H1 (cell line): Measurements from ENCODE around the gene SUPT4H1. TPM values are rescaled to one million over a fixed set of nuclear protein-coding genes. Genes with fewer than 3 reads are reported as not detected.

Experiments used
- ASH2L ChIP-seq: fragments of 200-600, 300-600 bp; sonication (generic); IDR thresholded peaks from one replicate; pipeline ENCODE4 v1.7.1; 2017; ENCODE audit warnings: low read length
- ATF3 ChIP-seq: IDR thresholded peaks from 2 replicates; pipeline ENCODE4 v1.6.1; 2011; ENCODE audit warnings: low read depth, mild to moderate bottlenecking, low read length; ENCODE audit not compliant: insufficient read depth
- CTCF ChIP-seq, 3 experiments: IDR thresholded peaks; 1 replicate in 2 of 3; 2 replicates in 1 of 3; pipeline versions ENCODE4 v1.5.1 to v1.6.1; 2011; ENCODE audit warnings: low read length in 3 of 3, mild to moderate bottlenecking in 3 of 3, inconsistent platforms in 2 of 3, low read depth in 1 of 3, moderate library complexity in 1 of 3; ENCODE audit not compliant: insufficient read depth in 1 of 3; ENCODE audit errors: control extremely low read depth in 1 of 3
- RAD21 ChIP-seq, 2 experiments: IDR thresholded peaks in 1 of 2; conservative IDR thresholded peaks in 1 of 2; 2 replicates each; pipeline ENCODE4 v1.6.1; 2011; ENCODE audit warnings: low read depth in 2 of 2, low read length in 2 of 2, improper control_type of control experiment in 1 of 2, inconsistent platforms in 1 of 2, mild to moderate bottlenecking in 1 of 2, moderate library complexity in 1 of 2
- SIN3A ChIP-seq, 2 experiments: IDR thresholded peaks in 1 of 2; conservative IDR thresholded peaks in 1 of 2; 2 replicates each; pipeline ENCODE4 v1.6.1; 2011 to 2012; ENCODE audit warnings: low read length in 2 of 2, improper control_type of control experiment in 1 of 2, low read depth in 1 of 2, mild to moderate bottlenecking in 1 of 2
- USF2 ChIP-seq: IDR thresholded peaks from 2 replicates; pipeline ENCODE4 v1.6.1; 2011; ENCODE audit warnings: low read length, improper control_type of control experiment
- polyA plus RNA-seq, 7 experiments: library from polyadenylated mRNA; depleted of rRNA in 3 of 7; stranded (reverse) in 5 of 7; unstranded in 2 of 7; fragments of >200 nt in 5 of 7; fragments of 200-250 nt in 2 of 7; gene quantifications; 1 replicate in 5 of 7; 2 replicates in 1 of 7; 4 replicates in 1 of 7; pipeline versions ENCODE4 v1.2.1 to v1.2.3, GENCODE V29; 2011 to 2013; ENCODE audit warnings: missing spikeins in 2 of 7, mixed read lengths in 2 of 7
- total RNA-seq: library from RNA; stranded (reverse); fragmentation: NEBNext Ultra II Directional; extraction: Animal tissue kit (Norgen Biotek cat#: 25700); gene quantifications from 2 replicates; pipeline ENCODE4 v1.2.1, GENCODE V29; 2021

Gene SUPT4H1
- total and polyA plus RNA-seq, 2 of the 8 experiments (the other 6 are each of a cell fraction or from before 2014, with no cell fraction given) = 112 to 143 TPM

- no peak for TF ChIP-seq ATF3
- no peak for TF ChIP-seq CTCF (IDR thresholded peaks at IDR 0.05; ENCODE audit: control extremely low read depth in 1 of 3, insufficient read depth in 1 of 3, low read depth in 1 of 3, low read length in 3 of 3)
- TF ChIP-seq RAD21 (IDR thresholded peaks at IDR 0.05 in 1 of 2, conservative IDR thresholded peaks at IDR 0.05 in 1 of 2; ENCODE audit: low read depth in 2 of 2, low read length in 2 of 2) = no peak
- no peak for TF ChIP-seq SIN3A (conservative IDR thresholded peaks at IDR 0.05 in 1 of 2, IDR thresholded peaks at IDR 0.05 in 1 of 2; ENCODE audit: low read depth in 1 of 2, low read length in 2 of 2)
- TF ChIP-seq USF2 = no peak
- TF ChIP-seq ASH2L = no peak
These were observed 36.5 kb upstream of the SUPT4H1 start (continued) for GRCh38 chr17:58388302-58389190.
